SK-N-MC (cell line): ENCODE data around the gene TM4SF1.
"Not testable (repeated sequence)": the region's sequence is repeated elsewhere in the genome, so short reads cannot be mapped to it uniquely, and the experiment has no call there.

Source experiments
- DNase-seq: peaks from one replicate; pipeline ENCODE4 v3.0.0-alpha.2; 2011; ENCODE audit warnings: low read depth, low spot score
- H3K27ac ChIP-seq: fragments of 200-600 bp; sonication (generic); 2 replicates; pipeline ENCODE4 v1.5.1; 2016; ENCODE audit warnings: mixed run types
- H3K36me3 ChIP-seq: fragments of 200-600 bp; sonication (generic); 2 replicates; pipeline ENCODE4 v1.6.1; 2017; ENCODE audit warnings: antibody characterized with exemption, low read length, mixed read lengths; ENCODE audit not compliant: insufficient read depth
- H3K4me3 ChIP-seq: fragments of 200-600 bp; sonication (generic); 2 replicates; pipeline ENCODE4 v1.5.1; 2016
- H3K9ac ChIP-seq: fragments of 200-600 bp; sonication (generic); 2 replicates; pipeline ENCODE4 v1.8.0; 2017; ENCODE audit warnings: mixed run types, mixed read lengths; ENCODE audit not compliant: insufficient read length
- H3K9me3 ChIP-seq: fragments of 200-600 bp; sonication (generic); 2 replicates; pipeline ENCODE4 v1.6.1; 2017; ENCODE audit warnings: low read depth, mild to moderate bottlenecking, antibody characterized with exemption, low read length, moderate library complexity, mixed read lengths
- EZH2 ChIP-seq: fragments of 200-600 bp; sonication (generic); IDR thresholded peaks from one replicate; pipeline ENCODE4 v1.6.1; 2017; ENCODE audit warnings: antibody characterized with exemption
- FOXP2 ChIP-seq: optimal IDR thresholded peaks from 2 replicates; pipeline ENCODE3; 2011; ENCODE audit warnings: mild to moderate bottlenecking, moderate library complexity; ENCODE audit not compliant: insufficient read depth; ENCODE audit errors: extremely low read length, control extremely low read depth
- POLR2AphosphoS5 ChIP-seq: IDR thresholded peaks from 2 replicates; pipeline ENCODE4 v1.6.1; 2012; ENCODE audit warnings: mild to moderate bottlenecking, low read depth, low read length, borderline replicate concordance

Gene TM4SF1

DNA sequence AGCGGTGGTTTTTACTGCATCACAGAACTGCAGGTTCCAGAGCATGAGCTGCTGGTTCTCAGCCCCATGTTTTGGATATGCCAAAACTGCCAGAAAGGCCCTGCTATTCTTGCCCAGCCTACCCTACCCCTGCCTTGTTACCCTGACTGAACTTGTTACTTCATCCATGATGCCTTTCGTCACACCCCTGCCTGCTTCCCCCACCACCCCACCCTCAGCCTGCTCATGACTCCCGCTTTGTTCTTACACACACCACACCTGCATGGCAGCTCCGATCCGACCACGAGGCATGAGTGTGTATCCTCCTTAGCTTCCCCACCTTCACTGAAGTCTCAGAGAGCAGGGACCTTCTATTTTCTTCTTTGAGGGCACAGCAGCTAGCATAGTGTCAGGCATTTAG lies 5.1 kb upstream of the TM4SF1 start:
- H3K9ac ChIP-seq = no peak overlapping the region
- DNase-seq = no peak
- no peak overlapping the region for H3K27ac ChIP-seq
- no peaks in the 10 kb centered on the region for H3K36me3 ChIP-seq
- no peak for TF ChIP-seq FOXP2
- no peak for TF ChIP-seq EZH2
- TF ChIP-seq POLR2AphosphoS5 = no peak
- H3K9me3 ChIP-seq = no peaks in the 10 kb centered on the region
- H3K4me3 ChIP-seq = no peak overlapping the region

GRCh38 chr3:149382101-149382467 lies 4.6 kb upstream of the TM4SF1 start:
- Histone ChIP-seq H3K4me3 (no peak overlapping the region), H3K9me3 (no peaks in the 10 kb centered on the region), H3K36me3 (no peaks in the 10 kb centered on the region), H3K9ac (no peak overlapping the region), H3K27ac (no peak overlapping the region)
- DNase-seq = no peak
- TF ChIP-seq POLR2AphosphoS5 = no peak
- TF ChIP-seq FOXP2 = no peak
- TF ChIP-seq EZH2 = no peak

- no peak overlapping the region for H3K27ac ChIP-seq
- no peak overlapping the region for H3K9ac ChIP-seq
- no peak overlapping the region for H3K4me3 ChIP-seq
- no peaks in the 10 kb centered on the region for H3K36me3 ChIP-seq
- H3K9me3 ChIP-seq = no peaks in the 10 kb centered on the region
- TF ChIP-seq EZH2 = no peak
- no peak for TF ChIP-seq POLR2AphosphoS5
- no peak for TF ChIP-seq FOXP2
- no peak for DNase-seq
Observed at GRCh38 chr3:149381173-149382100, 4.0 kb upstream of the TM4SF1 start.

- not testable (repeated sequence) for H3K9me3 ChIP-seq, H3K36me3 ChIP-seq, H3K27ac ChIP-seq, DNase-seq, H3K9ac ChIP-seq, H3K4me3 ChIP-seq
Observed at GRCh38 chr3:149380220-149380619, 2.8 kb upstream of the TM4SF1 start.

GRCh38 chr3:149378478-149379309 lies 1.2 kb upstream of the TM4SF1 start:
- no peak overlapping the region for H3K9ac ChIP-seq
- no peak overlapping the region for H3K27ac ChIP-seq
- H3K9me3 ChIP-seq = no peaks in the 10 kb centered on the region
- no peak for TF ChIP-seq EZH2
- TF ChIP-seq FOXP2 = no peak
- no peak overlapping the region for H3K4me3 ChIP-seq
- DNase-seq = no peak
- H3K36me3 ChIP-seq = no peaks in the 10 kb centered on the region

DNA sequence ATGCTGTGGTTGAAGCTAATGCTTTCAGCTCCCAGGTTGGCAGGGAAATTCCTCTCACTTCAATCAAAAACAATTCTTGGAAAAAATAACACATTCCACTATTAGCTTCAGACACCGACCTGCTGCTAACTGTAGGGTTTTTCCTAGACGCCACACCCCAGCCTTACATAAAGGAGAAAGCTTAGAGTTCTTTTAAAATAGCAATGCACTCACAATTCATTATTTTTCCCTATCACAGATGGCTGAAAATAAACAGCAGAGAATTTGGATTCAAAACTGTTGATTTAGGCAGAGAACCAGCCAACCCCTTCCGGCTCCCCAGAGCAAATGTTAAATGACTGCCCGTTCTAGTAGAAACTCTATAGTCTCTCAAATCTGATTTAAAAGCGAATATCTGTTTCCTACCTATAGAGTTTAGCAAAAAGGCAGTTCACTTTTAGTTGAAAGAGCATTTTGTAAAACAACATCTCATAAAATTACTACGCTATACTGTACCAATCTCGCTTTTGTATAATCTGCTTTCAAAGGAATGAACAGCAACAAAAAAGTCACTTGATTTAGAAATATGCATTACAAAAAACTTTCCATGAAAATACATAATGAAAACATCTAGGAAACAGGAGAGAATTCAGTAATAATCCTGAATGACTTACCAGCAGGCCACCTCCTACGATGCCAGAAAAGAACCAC lies 586 bp downstream of the TM4SF1 start:
- H3K36me3 ChIP-seq = no peaks in the 10 kb centered on the region
- no peak overlapping the region for H3K9ac ChIP-seq
- no peak for TF ChIP-seq POLR2AphosphoS5
- no peak for TF ChIP-seq FOXP2
- no peak for TF ChIP-seq EZH2
- no peak overlapping the region for H3K4me3 ChIP-seq
- H3K9me3 ChIP-seq = no peaks in the 10 kb centered on the region
- DNase-seq = no peak
- no peak overlapping the region for H3K27ac ChIP-seq

GRCh38 chr3:149375501-149376196 lies 1.8 kb downstream of the TM4SF1 start:
- TF ChIP-seq POLR2AphosphoS5 = no peak
- TF ChIP-seq EZH2 = no peak
- no peak for TF ChIP-seq FOXP2
- no peaks in the 10 kb centered on the region for H3K36me3 ChIP-seq
- H3K9me3 ChIP-seq = no peaks in the 10 kb centered on the region
- no peak overlapping the region for H3K27ac ChIP-seq
- no peak overlapping the region for H3K9ac ChIP-seq
- no peak overlapping the region for H3K4me3 ChIP-seq
- DNase-seq = no peak
